ENCODE results near the gene TTLL11.
"Not testable (repeated sequence)": the region's sequence is repeated elsewhere in the genome, so short reads cannot be mapped to it uniquely, and the experiment has no call there.

The TTLL11 gene

GRCh38 chr9:122004589-122004988, 88.5 kb downstream of the TTLL11 start:
- no peak for DNase-seq (ENCODE audit: low read depth)

DNA sequence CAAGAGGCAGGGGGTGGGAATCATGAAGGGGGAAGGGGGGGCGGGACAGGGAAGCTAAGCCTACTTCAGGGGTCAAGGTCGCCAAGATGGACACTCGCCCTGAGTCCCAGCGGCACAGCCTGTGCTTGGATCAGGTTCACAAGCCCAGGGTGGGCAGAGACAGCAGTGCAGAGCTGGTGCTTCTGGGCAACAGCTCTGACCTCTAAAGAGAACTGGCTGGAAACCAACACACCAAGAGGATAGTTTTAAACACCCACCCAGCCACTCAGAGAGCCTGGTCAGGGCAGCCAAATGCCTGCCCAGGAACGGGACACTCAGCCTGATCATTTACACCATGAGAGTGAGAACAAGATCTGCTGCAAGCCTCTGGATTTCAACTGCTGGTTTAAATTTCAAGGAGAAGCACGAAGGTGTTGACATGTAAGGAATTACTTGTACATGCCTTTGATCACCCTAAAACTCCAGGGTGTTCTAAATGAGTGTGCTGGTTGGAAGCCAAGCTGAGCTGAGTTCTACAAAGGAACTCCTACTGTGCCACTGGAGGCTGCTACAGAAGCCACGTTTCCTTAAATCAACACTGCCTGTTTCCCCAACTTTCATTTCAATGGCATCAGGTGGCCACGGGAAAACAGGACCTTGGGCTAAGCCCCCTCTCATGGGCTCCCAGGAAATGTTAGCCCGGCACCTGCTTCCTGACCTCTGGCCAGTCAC, 91.5 kb downstream of the TTLL11 start:
- no peak for DNase-seq (ENCODE audit: low read depth)

DNA sequence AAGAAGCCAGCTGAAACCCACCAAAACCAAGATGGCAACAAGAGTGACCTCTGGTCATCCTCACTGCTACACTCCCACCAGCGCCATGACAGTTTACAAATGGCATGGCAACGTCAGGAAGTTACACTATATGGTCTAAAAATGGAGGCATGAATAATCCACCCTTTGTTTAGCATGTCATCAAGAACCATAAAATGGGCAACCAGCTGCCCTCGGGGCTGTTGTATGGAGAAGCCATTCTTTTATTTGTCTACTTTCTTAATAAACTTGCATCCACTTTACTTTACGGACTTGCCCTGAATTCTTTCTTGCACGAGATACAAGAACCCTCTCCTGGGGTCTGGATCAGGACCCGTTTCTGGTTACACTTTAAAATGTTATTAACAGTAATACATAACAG, 92.6 kb downstream of the TTLL11 start:
- DNase-seq (ENCODE audit: low read depth): not testable (repeated sequence)

- DNase-seq (ENCODE audit: low read depth): no peak
Measured at GRCh38 chr9:121999556-121999955, 93.6 kb downstream of the TTLL11 start.

DNA sequence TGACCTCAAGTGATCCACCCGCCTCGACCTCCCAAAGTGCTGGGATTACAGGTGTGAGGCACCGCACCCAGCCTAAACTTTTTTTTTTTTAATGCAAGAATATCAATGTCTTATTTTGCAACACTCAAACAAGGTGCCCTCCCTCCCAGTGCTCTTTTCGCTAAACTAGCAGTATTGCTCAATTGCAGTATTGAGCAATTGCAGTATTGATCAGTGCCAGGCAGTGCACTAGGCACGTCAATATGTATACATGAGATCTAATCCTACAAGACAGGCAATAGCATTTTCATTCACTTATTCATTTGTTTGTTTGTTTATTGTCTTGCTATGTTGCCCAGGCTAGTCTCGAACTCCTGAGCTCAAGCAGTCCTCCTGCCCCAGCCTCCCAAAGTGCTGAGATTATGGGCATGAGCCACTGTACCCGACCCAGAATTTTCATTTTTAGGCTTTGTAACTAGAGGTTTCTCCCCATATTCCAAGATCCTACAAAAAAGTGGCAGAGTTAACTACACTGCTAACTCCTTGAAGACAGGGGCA, 94.5 kb downstream of the TTLL11 start:
- DNase-seq (ENCODE audit: low read depth): no peak

DNA sequence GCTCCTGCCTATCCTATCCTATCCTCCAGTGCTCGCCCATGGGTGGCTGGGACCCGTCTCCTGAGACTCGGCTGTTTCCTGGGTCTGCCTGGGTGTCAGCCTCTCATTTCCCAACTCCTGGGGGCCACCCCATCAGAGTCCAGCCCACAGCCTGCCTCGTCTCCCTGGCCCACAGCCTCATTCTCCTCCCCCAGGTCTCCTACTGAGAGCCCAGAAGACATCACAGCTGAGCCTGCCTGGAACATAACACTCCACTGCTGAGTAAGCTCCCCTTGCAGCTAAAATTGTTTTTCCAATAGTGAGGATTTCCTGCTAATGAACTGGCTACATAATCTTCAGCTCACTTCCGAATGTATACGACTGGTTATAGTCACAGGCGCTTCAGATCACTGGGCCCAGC, 95.3 kb downstream of the TTLL11 start:
- no peak for DNase-seq (ENCODE audit: low read depth)

DNA sequence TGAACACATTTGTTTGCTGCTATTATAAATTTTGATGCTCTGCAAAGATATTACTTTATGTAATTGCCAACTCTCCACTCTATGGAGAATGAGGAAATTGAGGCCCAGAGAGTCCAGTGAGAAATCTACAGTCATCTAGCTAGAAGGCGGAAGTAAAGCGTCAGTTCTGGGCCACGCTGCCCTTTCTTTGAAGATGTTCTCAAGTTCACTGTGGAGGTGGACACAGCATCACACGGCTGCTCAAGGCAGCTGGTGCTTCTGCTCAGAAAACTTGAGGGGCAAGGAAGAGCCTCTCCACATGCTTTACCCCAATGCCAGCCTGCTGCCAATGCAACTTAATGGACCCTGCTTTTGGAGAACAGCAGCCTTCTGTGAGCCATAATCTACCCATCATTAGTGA, 96.3 kb downstream of the TTLL11 start:
- no peak for DNase-seq (ENCODE audit: low read depth)

DNA sequence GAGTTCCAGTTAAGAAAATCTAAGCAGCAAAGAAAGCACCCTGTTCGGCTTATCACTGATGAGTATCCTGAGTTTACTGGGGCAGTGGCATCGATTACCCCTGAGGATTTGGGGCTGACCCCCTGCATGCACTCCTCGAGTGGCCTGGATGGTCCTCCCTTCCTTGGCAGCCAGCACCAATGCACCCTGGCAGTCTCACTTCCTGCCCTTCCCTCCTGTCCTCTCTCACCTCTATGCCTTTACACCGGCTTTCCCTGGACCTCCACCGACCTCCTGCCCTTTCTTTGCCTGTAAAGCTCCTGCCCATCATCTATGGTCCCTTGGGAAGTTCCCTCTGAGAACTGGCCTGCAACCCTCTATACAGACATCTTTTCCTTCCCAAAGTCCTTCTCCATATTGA, 97.1 kb downstream of the TTLL11 start:
- DNase-seq (ENCODE audit: low read depth): no peak

GRCh38 chr9:121992571-121993212, 100.4 kb downstream of the TTLL11 start:
- no peak for DNase-seq (ENCODE audit: low read depth)

- DNase-seq (ENCODE audit: low read depth): no peak
Measured at GRCh38 chr9:121991307-121991661, 101.8 kb downstream of the TTLL11 start.

DNA sequence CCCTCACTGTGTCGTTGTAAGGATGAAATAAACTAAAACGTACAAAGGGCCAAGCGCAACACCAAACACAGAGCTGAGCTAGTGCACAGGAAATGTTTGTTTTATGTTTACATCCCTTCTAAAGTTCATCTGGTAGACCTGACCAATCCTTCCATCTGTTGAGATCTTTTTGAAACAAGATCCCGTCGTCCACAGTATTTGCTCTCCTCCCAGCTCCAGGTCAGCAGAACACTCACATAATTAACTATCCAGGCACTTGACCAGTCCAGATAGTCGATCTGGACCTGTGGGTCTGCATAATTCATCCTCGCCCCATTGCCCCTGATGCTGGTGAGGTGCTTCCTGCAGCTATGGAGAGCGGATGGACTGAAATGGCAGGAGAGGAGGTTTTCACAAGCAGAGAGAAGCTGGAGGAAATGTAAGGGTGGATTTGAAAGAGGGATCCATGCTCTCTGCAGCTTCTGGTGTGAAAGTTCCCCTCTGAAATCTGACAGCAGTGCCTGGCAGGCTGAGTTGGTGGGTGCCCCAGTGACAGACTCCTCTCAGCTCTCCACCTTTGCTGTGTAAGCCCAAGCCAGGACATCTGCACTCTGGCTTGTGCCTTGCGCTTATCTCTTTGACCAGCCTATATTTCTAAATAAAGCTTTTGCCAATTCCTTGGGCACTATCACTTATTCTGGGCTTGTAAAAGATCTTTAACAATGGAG, 102.4 kb downstream of the TTLL11 start:
- DNase-seq (ENCODE audit: low read depth): no peak

DNA sequence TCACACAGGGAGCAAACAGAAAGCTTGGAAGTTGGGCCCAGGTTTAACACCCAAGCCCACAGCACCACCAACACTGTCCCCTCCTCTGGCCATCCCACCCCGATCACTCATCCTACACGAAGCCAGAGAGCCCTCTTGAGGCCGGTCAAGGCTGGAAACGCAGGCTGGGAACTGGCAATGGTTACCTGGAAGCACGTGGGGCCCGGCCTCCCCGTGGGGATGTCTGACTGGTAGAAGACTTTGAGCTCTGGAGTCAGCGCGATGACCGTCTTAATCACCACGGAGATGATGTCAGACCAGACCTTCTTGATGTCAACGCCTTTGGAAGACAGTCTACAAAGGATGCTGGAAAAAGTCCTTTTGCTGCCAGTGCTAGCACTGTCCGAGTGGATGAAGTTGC, 104.1 kb downstream of the TTLL11 start:
- DNase-seq (ENCODE audit: low read depth): no peak

GRCh38 chr9:121987314-121987713, 105.8 kb downstream of the TTLL11 start:
- no peak for DNase-seq (ENCODE audit: low read depth)

GRCh38 chr9:121985792-121986494, 107.2 kb downstream of the TTLL11 start:
- no peak for DNase-seq (ENCODE audit: low read depth)

GRCh38 chr9:121984726-121985402, 108.2 kb downstream of the TTLL11 start:
- DNase-seq (ENCODE audit: low read depth): no peak

DNA sequence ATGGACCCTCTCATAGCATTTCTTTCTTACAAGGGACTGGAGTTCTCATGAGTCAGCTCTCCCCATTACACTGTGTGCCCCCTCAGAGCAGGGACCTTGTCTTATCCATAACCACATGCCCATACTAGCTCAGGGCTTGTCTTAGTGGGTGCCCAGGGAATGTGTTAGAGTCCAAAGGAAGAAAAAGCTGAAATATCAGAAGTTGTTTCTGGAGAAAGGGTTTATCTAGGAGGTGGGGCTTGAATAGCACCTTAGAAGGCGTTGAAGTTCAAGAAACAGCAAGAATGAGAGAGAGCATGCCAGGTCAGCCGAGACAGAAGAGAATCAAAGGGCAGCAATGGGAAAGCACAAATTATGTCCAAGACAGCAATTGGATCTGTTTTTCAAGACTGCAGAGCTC, 109.4 kb downstream of the TTLL11 start:
- no peak for DNase-seq (ENCODE audit: low read depth)

GRCh38 chr9:121981118-121981883, 111.8 kb downstream of the TTLL11 start:
- DNase-seq (ENCODE audit: low read depth): no peak

DNA sequence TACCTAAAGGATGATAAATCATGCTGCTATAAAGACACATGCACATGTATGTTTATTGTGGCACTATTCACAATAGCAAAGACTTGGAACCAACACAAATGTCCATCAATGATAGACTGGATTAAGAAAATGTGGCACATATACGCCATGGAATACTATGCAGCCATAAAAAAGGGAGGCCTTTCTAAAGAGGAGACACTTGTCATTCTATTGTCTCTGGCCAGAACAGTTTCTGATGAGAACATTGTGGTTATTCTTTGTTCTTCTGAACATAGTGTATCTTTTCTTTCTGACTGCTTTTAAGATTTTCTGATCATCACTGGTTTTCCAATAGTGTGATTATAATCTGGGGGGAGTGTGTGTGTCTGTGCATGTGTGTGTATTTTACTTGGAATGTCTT, 112.4 kb downstream of the TTLL11 start:
- DNase-seq (ENCODE audit: low read depth): not testable (repeated sequence)

DNA sequence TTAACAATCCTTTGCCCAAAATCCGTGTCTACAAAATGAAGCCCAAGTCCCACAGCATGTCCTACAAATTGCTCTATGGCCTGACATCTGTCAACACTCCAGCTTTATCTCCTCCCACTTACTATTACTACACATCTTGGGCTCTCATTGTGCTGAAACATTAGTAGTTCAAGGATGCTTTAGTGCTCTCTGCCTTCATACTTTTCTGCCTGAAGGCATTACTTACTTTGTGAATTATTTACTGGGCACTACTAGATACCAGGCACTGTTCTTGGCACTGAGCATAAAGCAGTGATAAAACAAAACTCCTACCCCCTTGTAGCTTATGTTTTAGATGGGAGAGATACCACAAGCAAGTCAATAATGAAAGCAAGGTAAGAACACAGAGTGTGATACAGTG, 113.4 kb downstream of the TTLL11 start:
- DNase-seq (ENCODE audit: low read depth): no peak

GRCh38 chr9:121976751-121977150, 116.4 kb downstream of the TTLL11 start:
- no peak for DNase-seq (ENCODE audit: low read depth)

DNA sequence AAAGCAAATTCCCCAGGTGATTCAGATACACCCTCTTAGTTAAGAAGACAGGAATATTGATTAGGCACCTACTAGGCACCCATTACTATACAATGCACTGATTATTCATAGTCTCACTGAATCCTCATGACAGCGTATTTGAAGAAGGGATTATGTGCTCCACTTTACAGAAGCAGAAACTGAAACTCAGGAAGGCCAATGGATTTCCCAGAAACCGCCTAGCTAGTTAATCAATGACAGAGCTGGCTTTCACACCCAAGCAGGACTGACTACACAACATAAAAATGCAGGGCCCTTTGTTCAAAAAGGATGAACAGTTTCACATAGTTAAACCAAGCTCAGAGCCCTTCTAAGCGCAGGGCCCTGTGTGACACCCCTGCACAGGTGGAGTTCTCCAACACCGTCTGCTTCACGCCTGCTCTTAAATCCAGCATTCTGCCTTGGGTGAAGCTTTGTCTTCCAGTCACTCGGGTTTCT, 117.3 kb downstream of the TTLL11 start:
- no peak for DNase-seq (ENCODE audit: low read depth)

Measured in activated T-helper 1 cell treated with Interleukin-2 at 50 U/mL for 16 hours (primary cell).